K562 (cell line): Measurements from ENCODE around the gene GRB2. TPM values are rescaled to one million over a fixed set of nuclear protein-coding genes. Genes with fewer than 3 reads are reported as not detected.

Source experiments
- ATAC-seq: fragments of 200-7000 bp; cut with Tn5 transposase; 3 replicates; pipeline ENCODE4 v1.9.1; 2020; ENCODE audit warnings: moderate library complexity
- BruUV-seq: library from RNA; stranded (reverse); fragments of 400-500 nt; replicated peaks from 2 replicates; lab custom pipeline; 2021; lab: Mats Ljungman, UMichigan
- CTCF ChIA-PET: fragments of 300-600 bp; formaldehyde crosslinking; extraction: SDS; loops from one replicate; lab custom pipeline; 2021; ENCODE audit warnings: low intra/inter-chr PET ratio; lab: Yijun Ruan, JAX
- POLR2A ChIA-PET: fragments of 300-600, 350-650 bp; sonication (Branson Sonifier 250); formaldehyde crosslinking; extraction: SDS; loops from one replicate; lab custom pipeline; 2021; ENCODE audit warnings: antibody characterized with exemption, inconsistent platforms; lab: Yijun Ruan, JAX
- DNase-seq, 4 experiments: peaks; one replicate each; pipeline versions ENCODE4 v3.0.0 to v3.0.0-alpha.2; 2011 to 2018; ENCODE audit warnings: low spot score in 3 of 4, mixed read lengths in 3 of 4; ENCODE audit errors: extremely low read depth in 1 of 4
- FAIRE-seq: peaks from 2 replicates; lab custom pipeline; 2011; peaks lifted over from hg19 to GRCh38; lab: Jason Lieb, UNC
- H2AFZ ChIP-seq: 2 replicates; pipeline ENCODE4 v1.6.0; 2011; ENCODE audit warnings: low read depth, low read length, control low read depth, inconsistent platforms
- H3K27ac ChIP-seq: fragments of 200-600 bp; 3 replicates; pipeline ENCODE4 v1.8.0; 2011; ENCODE audit warnings: low read depth, mild to moderate bottlenecking, control low read depth, inconsistent platforms, low read length, moderate library complexity, mixed read lengths; ENCODE audit errors: extremely low read depth
- H3K27me3 ChIP-seq, 2 experiments: fragments of 300-600 bp in 1 of 2; 2 replicates in 1 of 2; 3 replicates in 1 of 2; pipeline versions ENCODE4 v1.6.0 to v1.8.0; 2011; ENCODE audit warnings: inconsistent platforms in 2 of 2, low read length in 2 of 2, mild to moderate bottlenecking in 1 of 2, mixed read lengths in 1 of 2, moderate library complexity in 1 of 2; ENCODE audit not compliant: control insufficient read depth in 2 of 2, insufficient read depth in 2 of 2
- H3K36me3 ChIP-seq: fragments of 300-600 bp; 3 replicates; pipeline ENCODE4 v1.8.0; 2011; ENCODE audit warnings: mild to moderate bottlenecking, low read length, inconsistent platforms; ENCODE audit not compliant: control insufficient read depth, insufficient read depth
- H3K4me1 ChIP-seq, 2 experiments: fragments of 200-600 bp in 1 of 2; replicated peaks in 1 of 2; 2 replicates in 1 of 2; 3 replicates in 1 of 2; pipeline versions ENCODE4 v1.5.1 to v1.8.0; 2011; ENCODE audit warnings: inconsistent platforms in 2 of 2, low read length in 2 of 2, mild to moderate bottlenecking in 1 of 2, mixed read lengths in 1 of 2, moderate library complexity in 1 of 2; ENCODE audit not compliant: control insufficient read depth in 2 of 2, insufficient read depth in 2 of 2
- H3K4me2 ChIP-seq: 2 replicates; pipeline ENCODE4 v1.6.1; 2011; ENCODE audit warnings: low read length, control low read depth, inconsistent platforms, mixed read lengths; ENCODE audit not compliant: insufficient read depth
- H3K4me3 ChIP-seq: fragments of 200-600 bp; sonication (generic), shearing (Covaris generic); 2 replicates; pipeline ENCODE4 v1.5.1; 2016; ENCODE audit warnings: control low read depth, inconsistent platforms
- H3K79me2 ChIP-seq: fragments of 200-600 bp; 3 replicates; pipeline ENCODE4 v1.8.0; 2011; ENCODE audit warnings: low read length, inconsistent platforms; ENCODE audit not compliant: control insufficient read depth, insufficient read depth
- H3K9ac ChIP-seq, 2 experiments: 2 replicates each; pipeline versions ENCODE4 v1.6.0 to v1.6.1; 2011; ENCODE audit warnings: low read depth in 2 of 2, low read length in 2 of 2, control low read depth in 1 of 2, inconsistent platforms in 1 of 2, mild to moderate bottlenecking in 1 of 2, mixed read lengths in 1 of 2; ENCODE audit not compliant: insufficient read depth in 1 of 2
- H3K9me1 ChIP-seq: one replicate; pipeline ENCODE4 v1.6.0; 2011; ENCODE audit warnings: inconsistent platforms, mild to moderate bottlenecking, low read length, moderate library complexity; ENCODE audit not compliant: control insufficient read depth, insufficient read depth
- H3K9me3 ChIP-seq: replicated peaks from 2 replicates; pipeline ENCODE4 v1.5.1; 2011; ENCODE audit warnings: low read depth, low read length, inconsistent platforms; ENCODE audit not compliant: control insufficient read depth, insufficient read depth
- H4K20me1 ChIP-seq: replicated peaks from 2 replicates; pipeline ENCODE4 v1.6.1; 2011; ENCODE audit warnings: low read length, inconsistent platforms, mixed read lengths; ENCODE audit not compliant: control insufficient read depth, insufficient read depth
- BMI1 ChIP-seq: fragments of 150-350 bp; IDR thresholded peaks from 2 replicates; pipeline ENCODE4 v1.6.1; 2014; ENCODE audit warnings: low read length
- HDAC2 ChIP-seq: fragments of 450-650 bp; IDR thresholded peaks from 2 replicates; pipeline ENCODE4 v1.6.1; 2016; ENCODE audit warnings: mild to moderate bottlenecking
- IFI16 ChIP-seq: fragments of 250-450 bp; sonication (Bioruptor Pico); IDR thresholded peaks from 2 replicates; pipeline ENCODE4 v2.1.2; 2022; ENCODE audit warnings: mild to moderate bottlenecking, inconsistent platforms
- PCBP2 ChIP-seq: fragments of 200-400 bp; formaldehyde crosslinking; IDR thresholded peaks from 2 replicates; pipeline ENCODE4 v1.6.1; 2018; ENCODE audit warnings: low read length, low read depth, mild to moderate bottlenecking, moderate library complexity; ENCODE audit not compliant: poor library complexity, severe bottlenecking
- POLR2G ChIP-seq: fragments of 200-400 bp; formaldehyde crosslinking; IDR thresholded peaks from 2 replicates; pipeline ENCODE4 v1.6.1; 2017; ENCODE audit warnings: low read depth, mild to moderate bottlenecking, antibody characterized with exemption, low read length, moderate library complexity
- ZFP1 ChIP-seq: fragments of 450-650 bp; formaldehyde crosslinking; IDR thresholded peaks from 2 replicates; pipeline ENCODE4 v1.4.0; 2020; ENCODE audit warnings: mild to moderate bottlenecking, mixed read lengths
- ZNF384 ChIP-seq: IDR thresholded peaks from 2 replicates; pipeline ENCODE4 v1.6.1; 2012; ENCODE audit warnings: low read depth, low read length, improper control_type of control experiment
- ZNF699 ChIP-seq: fragments of 250-450 bp; sonication (Bioruptor Pico); IDR thresholded peaks from 2 replicates; pipeline ENCODE4 v1.8.0; 2021; ENCODE audit warnings: mild to moderate bottlenecking, moderate library complexity; ENCODE audit not compliant: insufficient replicate concordance
- WGBS: fragments of 100-300 bp; shearing (Covaris generic); methylation state at CpG from one replicate; pipeline ENCODE4 v1.1.6; 2016; ENCODE audit warnings: low coverage, mixed read lengths; ENCODE audit not compliant: insufficient coverage; ENCODE audit errors: missing lambda C conversion rate; 5-methylcytosine and 5-hydroxymethylcytosine counted together
- in situ Hi-C: fragments of 300-500 bp; cut with MboI; formaldehyde crosslinking; loops from 4 replicates; pipeline ENCODE4 v1.15.0; 2018; ENCODE audit warnings: inconsistent platforms, mixed read lengths
- intact Hi-C: fragments of 100-400 bp; cut with micrococcal nuclease; formaldehyde crosslinking; loops from 2 replicates; pipeline ENCODE4 v1.14.2; 2022
- polyA plus RNA-seq, 8 experiments: library from polyadenylated mRNA; depleted of rRNA in 4 of 8; stranded (reverse) in 5 of 8; unstranded in 3 of 8; fragments of >200 nt; fragmentation: Nextera tagmentation in 2 of 8; fragmentation: Illumina TruSeq in 1 of 8; extraction: Ambion mirVana in 2 of 8; extraction: Trizol in 1 of 8; gene quantifications; 2 replicates each; pipeline versions ENCODE4 v1.2.1 to v1.2.3, GENCODE V29; 2011 to 2014; ENCODE audit warnings: inconsistent platforms in 1 of 8, missing spikeins in 1 of 8
- total RNA-seq, 7 experiments: library from RNA; depleted of rRNA in 6 of 7; stranded (reverse); fragments of >200 nt in 6 of 7; fragmentation: Illumina TruSeq in 2 of 7; extraction: Trizol in 2 of 7; gene quantifications; 2 replicates each; pipeline versions ENCODE4 v1.2.1 to v1.2.3, GENCODE V29; 2011 to 2021; ENCODE audit warnings: low replicate concordance in 1 of 7
- TF ChIP-seq, protein P1 (sequence below): IDR thresholded peaks from 2 replicates; pipeline ENCODE4 v1.6.1; 2016; ENCODE audit warnings: missing genetic modification characterization, missing compliant biosample characterization
- TF ChIP-seq, protein P2 (sequence below): fragments of 450-650 bp; formaldehyde crosslinking; IDR thresholded peaks from 2 replicates; pipeline ENCODE4 v1.4.0; 2020; ENCODE audit warnings: mild to moderate bottlenecking, moderate library complexity

Gene GRB2
- total and polyA plus RNA-seq, 9 of the 15 experiments (the other 6 are each of a cell fraction or from before 2014, with no cell fraction given): 57.2 to 136 (median 84.8) TPM

DNA sequence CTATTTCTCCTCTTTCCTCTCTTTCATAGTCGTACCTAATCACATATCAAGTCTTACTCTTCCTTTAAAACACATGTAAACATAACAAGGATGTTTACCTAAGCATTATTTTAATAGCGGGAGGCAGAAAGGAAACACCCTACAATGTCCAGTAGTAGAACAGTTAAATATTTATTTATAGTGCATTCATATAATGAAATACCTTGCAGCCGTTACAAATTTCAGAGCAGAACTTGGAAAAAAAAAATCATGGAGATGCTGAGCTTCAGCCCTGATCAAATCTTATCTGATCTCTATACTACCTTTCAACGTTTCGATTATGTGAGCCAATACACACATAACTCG lies 39.6 kb downstream of the GRB2 start:
- Histone ChIP-seq H3K79me2 (peaks cover 97% of the 10 kb centered on the region), H3K9ac (no peak overlapping the region), H3K27ac (no peak overlapping the region), H4K20me1 (peaks cover 19% of the 10 kb centered on the region; the same call in 1 of the 2 replicates), H3K27me3 (no peaks in the 10 kb centered on the region), H3K9me3 (no peaks in the 10 kb centered on the region), H3K9me1 (no peaks in the 10 kb centered on the region), H3K4me1 (peaks cover 22 to 54% of the 10 kb centered on the region in 2 experiments), H3K4me3 (no peak overlapping the region), H3K36me3 (peaks cover 3% of the 10 kb centered on the region; the same call in 1 of the 3 replicates), H3K4me2 (no peak overlapping the region), H2AFZ (no peak overlapping the region)
- ChIA-PET CTCF (no interaction called here), POLR2A (interaction anchor here (0.8 to 1.1 kb wide), 2 partner anchors 10 to 27 kb away, joined by 3 read pairs; no protein-coding TSS in a partner anchor)
- DNase-seq (no peak), FAIRE-seq (no peak), ATAC-seq (no peak)
- TF ChIP-seq ZNF699 (CRISPR knock-in tag) (no peak), PCBP2 (no peak), IFI16 (CRISPR knock-in tag) (no peak), HDAC2 (no peak), ZFP1 (CRISPR knock-in tag) (no peak), POLR2G (no peak), BMI1 (no peak), ZNF384 (no peak)
- TF ChIP-seq, protein P1, sequence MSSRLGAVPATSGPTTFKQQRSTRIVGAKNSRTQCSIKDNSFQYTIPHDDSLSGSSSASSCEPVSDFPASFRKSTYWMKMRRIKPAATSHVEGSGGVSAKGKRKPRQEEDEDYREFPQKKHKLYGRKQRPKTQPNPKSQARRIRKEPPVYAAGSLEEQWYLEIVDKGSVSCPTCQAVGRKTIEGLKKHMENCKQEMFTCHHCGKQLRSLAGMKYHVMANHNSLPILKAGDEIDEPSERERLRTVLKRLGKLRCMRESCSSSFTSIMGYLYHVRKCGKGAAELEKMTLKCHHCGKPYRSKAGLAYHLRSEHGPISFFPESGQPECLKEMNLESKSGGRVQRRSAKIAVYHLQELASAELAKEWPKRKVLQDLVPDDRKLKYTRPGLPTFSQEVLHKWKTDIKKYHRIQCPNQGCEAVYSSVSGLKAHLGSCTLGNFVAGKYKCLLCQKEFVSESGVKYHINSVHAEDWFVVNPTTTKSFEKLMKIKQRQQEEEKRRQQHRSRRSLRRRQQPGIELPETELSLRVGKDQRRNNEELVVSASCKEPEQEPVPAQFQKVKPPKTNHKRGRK (tag): no peak
- TF ChIP-seq, protein P2, sequence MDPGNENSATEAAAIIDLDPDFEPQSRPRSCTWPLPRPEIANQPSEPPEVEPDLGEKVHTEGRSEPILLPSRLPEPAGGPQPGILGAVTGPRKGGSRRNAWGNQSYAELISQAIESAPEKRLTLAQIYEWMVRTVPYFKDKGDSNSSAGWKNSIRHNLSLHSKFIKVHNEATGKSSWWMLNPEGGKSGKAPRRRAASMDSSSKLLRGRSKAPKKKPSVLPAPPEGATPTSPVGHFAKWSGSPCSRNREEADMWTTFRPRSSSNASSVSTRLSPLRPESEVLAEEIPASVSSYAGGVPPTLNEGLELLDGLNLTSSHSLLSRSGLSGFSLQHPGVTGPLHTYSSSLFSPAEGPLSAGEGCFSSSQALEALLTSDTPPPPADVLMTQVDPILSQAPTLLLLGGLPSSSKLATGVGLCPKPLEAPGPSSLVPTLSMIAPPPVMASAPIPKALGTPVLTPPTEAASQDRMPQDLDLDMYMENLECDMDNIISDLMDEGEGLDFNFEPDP (CRISPR knock-in tag): no peak
- 49% methylated on average over 6 of the region's 6 CpGs for WGBS
- intact Hi-C loops (no loop called here), in situ Hi-C loops (no loop called here)
- BruUV-seq: no TSS peak
